ENCODE measurements around the gene FRMD4A. TPM values are rescaled to one million over a fixed set of nuclear protein-coding genes. Genes with fewer than 3 reads are reported as not detected.
A peak's percentile ranks its signal among the peaks of the same experiment; 100 is the strongest.

Gene FRMD4A
- total RNA-seq, 1 donor from 2014 or later = 0.64 TPM

- ATAC-seq (ENCODE audit: low read depth) = peak; percentile 86
- Mint-ChIP-seq H3K27ac (peak overlapping the region; percentile 88), H3K36me3 (ENCODE audit: low read depth) (no peaks in the 10 kb centered on the region), H3K9me3 (no peaks in the 10 kb centered on the region), H3K4me3 (peak overlapping the region; percentile 64), H3K27me3 (peaks cover 15% of the 10 kb centered on the region), H3K4me1 (peaks cover 37% of the 10 kb centered on the region)
- POLR2A ChIA-PET = interaction anchor here (0.7 to 2.0 kb wide), 13 partner anchors 11 to 912 kb away, joined by 3 to 14 read pairs (median 5); partner anchors contain the start of genes CDNF, DCLRE1C, HSPA14 and MEIG1
- DNase-seq = peak; percentile 23
- TF ChIP-seq CTCF (IDR thresholded peaks at IDR 0.05) = no peak
- intact Hi-C loops (cut with micrococcal nuclease) = loop anchor here (1.0 to 10.0 kb wide), 5 partner anchors 191 to 912 kb away; partner anchors contain the start of genes CDNF, HSPA14, MSANTD7 and RPP38
- CTCF ChIA-PET = interaction anchor here (0.6 to 4.1 kb wide), 6 partner anchors 11 to 526 kb away, joined by 3 to 26 read pairs (median 5); no protein-coding TSS in a partner anchor
Measured at GRCh38 chr10:14185316-14186045, 145.2 kb downstream of the FRMD4A start.

GRCh38 chr10:14184841-14185315, 145.8 kb downstream of the FRMD4A start:
- Mint-ChIP-seq H3K4me1 (peaks cover 37% of the 10 kb centered on the region), H3K27me3 (peaks cover 21% of the 10 kb centered on the region), H3K36me3 (ENCODE audit: low read depth) (no peaks in the 10 kb centered on the region), H3K27ac (peak overlapping the region; percentile 88), H3K9me3 (no peaks in the 10 kb centered on the region), H3K4me3 (peak overlapping the region; percentile 64)
- DNase-seq = no peak
- intact Hi-C loops (cut with micrococcal nuclease) = loop anchor here (1.0 to 10.0 kb wide), 5 partner anchors 190 to 912 kb away; partner anchors contain the start of genes CDNF, HSPA14, MSANTD7 and RPP38
- ChIA-PET POLR2A (interaction anchor here (1.4 to 2.0 kb wide), 11 partner anchors 11 to 913 kb away, joined by 3 to 14 read pairs (median 5); partner anchors contain the start of genes DCLRE1C, MEIG1, RPP38 and SUV39H2), CTCF (interaction anchor here (0.6 to 4.1 kb wide), 6 partner anchors 11 to 526 kb away, joined by 3 to 26 read pairs (median 5); no protein-coding TSS in a partner anchor)
- peak; percentile 45 for ATAC-seq (ENCODE audit: low read depth)
- no peak for TF ChIP-seq CTCF (IDR thresholded peaks at IDR 0.05)

GRCh38 chr10:14182781-14183180, 147.9 kb downstream of the FRMD4A start:
- H3K27ac Mint-ChIP-seq = no peak overlapping the region
- H3K36me3 Mint-ChIP-seq (ENCODE audit: low read depth) = no peaks in the 10 kb centered on the region
- no peaks in the 10 kb centered on the region for H3K9me3 Mint-ChIP-seq
- no peak overlapping the region for H3K4me3 Mint-ChIP-seq
- intact Hi-C loops (cut with micrococcal nuclease) = loop anchor here (10.0 kb wide), 1 partner anchor 188 kb away; no protein-coding TSS in a partner anchor
- H3K4me1 Mint-ChIP-seq = peaks cover 37% of the 10 kb centered on the region
- CTCF ChIA-PET = no interaction called here
- no peak for TF ChIP-seq CTCF (IDR thresholded peaks at IDR 0.05)
- POLR2A ChIA-PET = no interaction called here
- DNase-seq = no peak
- no peak for ATAC-seq (ENCODE audit: low read depth)
- H3K27me3 Mint-ChIP-seq = peaks cover 29% of the 10 kb centered on the region

- H3K4me1 Mint-ChIP-seq = peaks cover 33% of the 10 kb centered on the region
- POLR2A ChIA-PET = no interaction called here
- no peaks in the 10 kb centered on the region for H3K36me3 Mint-ChIP-seq (ENCODE audit: low read depth)
- no peak overlapping the region for H3K4me3 Mint-ChIP-seq
- H3K27ac Mint-ChIP-seq = no peak overlapping the region
- CTCF ChIA-PET = interaction anchor here (0.8 kb wide), 1 partner anchor 17 kb away, joined by 3 read pairs; no protein-coding TSS in a partner anchor
- ATAC-seq (ENCODE audit: low read depth) = no peak
- intact Hi-C loops (cut with micrococcal nuclease) = loop anchor here (10.0 kb wide), 1 partner anchor 187 kb away; no protein-coding TSS in a partner anchor
- no peaks in the 10 kb centered on the region for H3K9me3 Mint-ChIP-seq
- DNase-seq = no peak
- no peak for TF ChIP-seq CTCF (IDR thresholded peaks at IDR 0.05)
- H3K27me3 Mint-ChIP-seq = peaks cover 39% of the 10 kb centered on the region
Measured at GRCh38 chr10:14181567-14181936, 149.2 kb downstream of the FRMD4A start.

Data from activated B cell treated with CpG ODN at 0.5 μM for 24 hours (primary cell).